Endothelial cell of umbilical vein (primary cell): ENCODE measurements around the gene RBM17.

Source experiments
- CTCF ChIP-seq, 2 donors: IDR thresholded peaks; 1 replicate in 1 of 2; 2 replicates in 1 of 2; pipeline ENCODE4 v1.5.1; 2011; ENCODE audit warnings: low read length in 2 of 2, mild to moderate bottlenecking in 2 of 2, moderate library complexity in 2 of 2, control low read depth in 1 of 2, inconsistent platforms in 1 of 2, low read depth in 1 of 2; ENCODE audit not compliant: insufficient read depth in 1 of 2; ENCODE audit errors: extremely low read depth in 1 of 2
- EZH2 ChIP-seq: IDR thresholded peaks from 2 replicates; pipeline ENCODE4 v1.6.1; 2012; ENCODE audit warnings: borderline replicate concordance, low read depth, mild to moderate bottlenecking, moderate library complexity, low read length, inconsistent platforms; ENCODE audit not compliant: severe bottlenecking
- MAX ChIP-seq: IDR thresholded peaks from 2 replicates; pipeline ENCODE4 v1.6.1; 2011; ENCODE audit not compliant: insufficient read depth, insufficient read length
- POLR2A ChIP-seq: IDR thresholded peaks from 2 replicates; pipeline ENCODE4 v1.6.1; 2012; ENCODE audit warnings: low read depth, mild to moderate bottlenecking, control low read depth, low read length
- POLR2AphosphoS5 ChIP-seq: IDR thresholded peaks from 2 replicates; pipeline ENCODE4 v1.6.1; 2012; ENCODE audit warnings: low read depth, mild to moderate bottlenecking, control low read depth, low read length, moderate library complexity; ENCODE audit not compliant: insufficient read depth

- TF ChIP-seq CTCF (IDR thresholded peaks at IDR 0.05; ENCODE audit: extremely low read depth in 1 of 2, insufficient read depth in 1 of 2, low read depth in 1 of 2, low read length in 2 of 2) (no peak), MAX (no peak), POLR2A (no peak), POLR2AphosphoS5 (no peak), EZH2 (no peak)
Measured at GRCh38 chr10:6068422-6068821, 20.4 kb upstream of the RBM17 start.
